ENCODE measurements around the gene MTMR3.

DNA sequence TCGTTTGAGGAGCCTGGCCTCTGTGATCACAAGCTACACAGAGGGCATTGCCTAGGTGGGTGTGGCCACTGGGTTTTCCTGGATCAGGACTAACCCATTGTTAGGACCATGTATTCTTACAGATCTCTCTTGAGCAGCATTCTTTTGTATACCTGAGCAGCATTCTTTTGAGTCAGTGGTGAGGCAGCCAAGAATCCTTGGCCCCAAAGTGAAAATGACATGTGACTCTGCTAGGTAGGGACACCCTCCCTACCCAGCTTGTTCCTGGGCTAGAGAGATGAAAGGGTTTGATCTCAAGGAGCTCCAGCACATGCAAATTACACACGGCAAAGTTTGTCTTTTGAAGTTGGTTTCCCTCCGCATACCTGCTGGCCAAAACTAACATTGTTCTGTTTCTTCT, 142.2 kb downstream of the MTMR3 start:
- TF ChIP-seq CTCF (IDR thresholded peaks at IDR 0.05; ENCODE audit: insufficient read depth, low read depth, low read length), result no peak
- TF ChIP-seq EZH2 (IDR thresholded peaks at IDR 0.05; ENCODE audit: insufficient read depth, low read length), result no peak
